GM23338 (cell line): ENCODE data around the gene ACCSL.

ENCODE experiments used
- CREB1 ChIP-seq: fragments of 250-450 bp; sonication (Bioruptor Pico); IDR thresholded peaks from 2 replicates; pipeline ENCODE4 v1.5.0; 2020; ENCODE audit warnings: low read depth, mild to moderate bottlenecking, moderate library complexity
- CTCF ChIP-seq, 2 experiments: fragments of 200-600 bp in 1 of 2; sonication (generic) in 1 of 2; conservative IDR thresholded peaks; 2 replicates each; pipeline versions ENCODE4 v1.5.1 to v1.6.1; 2016 to 2017; ENCODE audit warnings: antibody characterized with exemption in 2 of 2, low read depth in 2 of 2, mild to moderate bottlenecking in 2 of 2, moderate library complexity in 1 of 2
- ETS1 ChIP-seq: IDR thresholded peaks from 2 replicates; pipeline ENCODE4 v1.6.1; 2016; ENCODE audit warnings: antibody characterized with exemption
- EZH2 ChIP-seq: fragments of 200-600 bp; sonication (generic); IDR thresholded peaks from one replicate; pipeline ENCODE4 v1.8.0; 2017; ENCODE audit warnings: antibody characterized with exemption, mild to moderate bottlenecking, low read depth; ENCODE audit not compliant: unreplicated experiment
- JUNB ChIP-seq: IDR thresholded peaks from one replicate; pipeline ENCODE4 v1.6.1; 2016; ENCODE audit warnings: antibody characterized with exemption; ENCODE audit not compliant: unreplicated experiment
- NANOG ChIP-seq: IDR thresholded peaks from 2 replicates; pipeline ENCODE4 v1.6.1; 2016; ENCODE audit warnings: antibody characterized with exemption, borderline replicate concordance
- POLR2AphosphoS5 ChIP-seq: IDR thresholded peaks from 2 replicates; pipeline ENCODE4 v1.6.1; 2016; ENCODE audit warnings: antibody characterized with exemption, low read depth
- REST ChIP-seq: IDR thresholded peaks from one replicate; pipeline ENCODE4 v1.6.1; 2018; ENCODE audit warnings: antibody characterized with exemption; ENCODE audit not compliant: unreplicated experiment
- STAT1 ChIP-seq: IDR thresholded peaks from one replicate; pipeline ENCODE4 v1.6.1; 2016; ENCODE audit warnings: antibody characterized with exemption; ENCODE audit not compliant: unreplicated experiment
- ZNF331 ChIP-seq: fragments of 250-450 bp; sonication (Bioruptor Pico); IDR thresholded peaks from 2 replicates; pipeline ENCODE4 v1.5.0; 2020; ENCODE audit warnings: low read depth, mild to moderate bottlenecking, moderate library complexity
- ZNF462 ChIP-seq: fragments of 250-450 bp; sonication (Bioruptor Pico); IDR thresholded peaks from 2 replicates; pipeline ENCODE4 v1.5.0; 2020; ENCODE audit warnings: mild to moderate bottlenecking, moderate library complexity

GRCh38 chr11:44037658-44037998 is 10.2 kb upstream of the ACCSL start:
- no peak for TF ChIP-seq CTCF (conservative IDR thresholded peaks at IDR 0.05; ENCODE audit: low read depth in 2 of 2)
- TF ChIP-seq EZH2 = no peak
- TF ChIP-seq REST = no peak
- no peak for TF ChIP-seq STAT1
- no peak for TF ChIP-seq POLR2AphosphoS5
- TF ChIP-seq ZNF331 = no peak
- no peak for TF ChIP-seq CREB1 (CRISPR knock-in tag)
- TF ChIP-seq JUNB = no peak
- TF ChIP-seq NANOG = no peak
- no peak for TF ChIP-seq ETS1
- no peak for TF ChIP-seq ZNF462
